Small intestine (tissue), 7 donors: ENCODE measurements around the gene PVALB. TPM values are rescaled to one million over a fixed set of nuclear protein-coding genes. Genes with fewer than 3 reads are reported as not detected.

Experiments used
- DNase-seq, 2 donors: peaks; one replicate each; pipeline versions ENCODE4 v3.0.0 to v3.0.0-alpha.2; 2013
- FAIRE-seq: peaks from 2 replicates; lab custom pipeline; 2012; peaks lifted over from hg19 to GRCh38; lab: Jason Lieb, UNC
- H3K27ac ChIP-seq, 3 donors: one replicate each; pipeline ENCODE4 v1.5.1; 2013; ENCODE audit warnings: low read length in 2 of 3, mild to moderate bottlenecking in 2 of 3, control low read depth in 1 of 3, inconsistent platforms in 1 of 3, low read depth in 1 of 3, moderate library complexity in 1 of 3
- H3K27me3 ChIP-seq, 3 donors: one replicate each; pipeline ENCODE4 v1.6.1; 2013; ENCODE audit warnings: low read length in 3 of 3, inconsistent platforms in 1 of 3; ENCODE audit not compliant: control insufficient read depth in 3 of 3, insufficient read depth in 3 of 3
- H3K36me3 ChIP-seq, 3 donors: one replicate each; pipeline ENCODE4 v1.6.1; 2013; ENCODE audit warnings: low read length in 3 of 3, inconsistent platforms in 1 of 3, low read depth in 1 of 3, mild to moderate bottlenecking in 1 of 3, moderate library complexity in 1 of 3; ENCODE audit not compliant: control insufficient read depth in 3 of 3, insufficient read depth in 2 of 3
- H3K4me1 ChIP-seq, 3 donors: one replicate each; pipeline ENCODE4 v1.6.1; 2013; ENCODE audit warnings: low read length in 2 of 3, inconsistent platforms in 1 of 3, low read depth in 1 of 3, mild to moderate bottlenecking in 1 of 3, moderate library complexity in 1 of 3; ENCODE audit not compliant: control insufficient read depth in 3 of 3, insufficient read depth in 2 of 3
- H3K4me3 ChIP-seq, 3 donors: one replicate each; pipeline ENCODE4 v1.5.1; 2013; ENCODE audit warnings: low read length in 3 of 3, control low read depth in 1 of 3, inconsistent platforms in 1 of 3, low read depth in 1 of 3, mild to moderate bottlenecking in 1 of 3, moderate library complexity in 1 of 3
- H3K9me3 ChIP-seq, 2 donors: one replicate each; pipeline ENCODE4 v1.6.1; 2013; ENCODE audit warnings: low read depth in 1 of 2, low read length in 1 of 2; ENCODE audit not compliant: control insufficient read depth in 2 of 2, insufficient read depth in 1 of 2
- WGBS, 3 donors: extraction: QIAGEN DNeasy Blood & Tissue Kit; methylation state at CpG; one replicate each; pipeline ENCODE4 v1.1.7; 2013; 5-methylcytosine and 5-hydroxymethylcytosine counted together
- polyA plus RNA-seq, 4 donors: library from polyadenylated mRNA; stranded (reverse) in 3 of 4; unstranded in 1 of 4; fragments of 200-250 nt in 3 of 4; fragments of 120-200 nt in 1 of 4; gene quantifications; one replicate each; pipeline versions ENCODE4 v1.2.1 to v1.2.3, GENCODE V29; 2013
- donor health status: healthy with polysubstance abuse.
- donor health status: control.
- donor health status: control.
- donor health status: Bipolar disorder and iron deficiency.
- donor health status: healthy.

The PVALB gene
- polyA plus RNA-seq, 4 donors = 0.27 TPM; not detected in 3

DNA sequence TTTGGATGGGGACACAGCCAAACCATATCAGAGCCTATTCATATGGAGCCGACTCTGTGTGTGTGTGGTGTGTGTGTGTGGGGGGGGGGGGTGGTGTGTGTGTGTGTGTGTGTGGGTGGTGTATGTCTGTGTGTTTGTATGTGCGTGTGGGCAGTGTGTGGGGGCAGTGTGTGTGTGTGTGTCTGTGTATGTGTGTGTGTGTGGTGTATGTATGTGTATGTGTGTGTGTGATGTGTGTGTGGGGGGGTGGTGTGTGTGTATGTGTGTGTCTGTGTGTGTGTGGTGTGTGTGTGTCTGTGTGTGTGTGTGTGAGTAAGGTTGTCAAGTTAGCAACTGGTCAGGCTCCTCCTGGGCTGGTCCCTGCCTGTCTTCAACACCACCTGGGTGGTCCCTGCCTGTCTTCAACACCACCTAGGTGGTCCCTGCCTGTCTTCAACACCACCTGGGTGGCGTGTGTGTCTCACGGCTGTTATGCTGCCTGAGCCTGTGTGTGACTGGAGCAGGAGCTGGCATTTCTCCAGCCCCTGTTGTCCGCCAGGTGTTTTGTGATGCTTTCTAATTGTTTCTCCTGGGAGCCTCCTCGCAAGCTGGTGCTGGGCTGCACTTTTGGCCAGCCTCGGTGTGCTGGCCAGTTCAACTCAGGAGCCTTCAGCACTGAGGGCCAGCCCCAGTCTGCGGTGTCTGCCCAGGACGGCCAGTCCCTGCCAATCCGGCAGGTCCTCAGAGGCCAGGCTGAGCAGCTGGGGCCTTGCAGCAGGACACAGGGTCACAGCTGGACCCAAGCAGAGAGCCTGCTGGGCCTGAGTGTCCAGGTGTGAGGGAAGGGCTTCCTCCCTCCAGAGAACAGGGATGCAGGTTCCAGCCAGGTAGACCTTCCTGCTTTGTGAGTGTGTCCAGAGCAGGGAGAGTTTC, 21.5 kb upstream of the PVALB start:
- DNase-seq (no peak), FAIRE-seq (no peak)
- Histone ChIP-seq H3K4me3 (no peak overlapping the region), H3K4me1 (no peaks in the 10 kb centered on the region), H3K27me3 (peaks cover 0 to 3% (median 0%) of the 10 kb centered on the region in 3 donors), H3K9me3 (no peaks in the 10 kb centered on the region), H3K27ac (no peak overlapping the region), H3K36me3 (no peaks in the 10 kb centered on the region)
- WGBS, 3 donors = 71 to 76% (median 75%) methylated on average over 10 of the region's 10 CpGs

- WGBS, 3 donors = 54 to 65% (median 65%) methylated on average over 5 of the region's 5 CpGs
- H3K4me1 ChIP-seq = no peaks in the 10 kb centered on the region
- no peak for DNase-seq
- FAIRE-seq = no peak
- no peak overlapping the region for H3K27ac ChIP-seq
- no peak overlapping the region for H3K4me3 ChIP-seq
- no peaks in the 10 kb centered on the region for H3K36me3 ChIP-seq
- H3K9me3 ChIP-seq = no peaks in the 10 kb centered on the region
- peaks cover 0 to 5% (median 0%) of the 10 kb centered on the region in 3 donors for H3K27me3 ChIP-seq
Measured at GRCh38 chr22:36835903-36836302, 19.1 kb upstream of the PVALB start.

GRCh38 chr22:36833073-36833472, 16.2 kb upstream of the PVALB start:
- WGBS, 3 donors = 80 to 87% (median 80%) methylated on average over 3 of the region's 3 CpGs
- FAIRE-seq = no peak
- H3K27ac ChIP-seq = no peak overlapping the region
- H3K4me3 ChIP-seq = no peak overlapping the region
- no peaks in the 10 kb centered on the region for H3K9me3 ChIP-seq
- no peaks in the 10 kb centered on the region for H3K36me3 ChIP-seq
- no peak for DNase-seq
- no peaks in the 10 kb centered on the region for H3K4me1 ChIP-seq
- peaks cover 0 to 4% (median 0%) of the 10 kb centered on the region in 3 donors for H3K27me3 ChIP-seq

DNA sequence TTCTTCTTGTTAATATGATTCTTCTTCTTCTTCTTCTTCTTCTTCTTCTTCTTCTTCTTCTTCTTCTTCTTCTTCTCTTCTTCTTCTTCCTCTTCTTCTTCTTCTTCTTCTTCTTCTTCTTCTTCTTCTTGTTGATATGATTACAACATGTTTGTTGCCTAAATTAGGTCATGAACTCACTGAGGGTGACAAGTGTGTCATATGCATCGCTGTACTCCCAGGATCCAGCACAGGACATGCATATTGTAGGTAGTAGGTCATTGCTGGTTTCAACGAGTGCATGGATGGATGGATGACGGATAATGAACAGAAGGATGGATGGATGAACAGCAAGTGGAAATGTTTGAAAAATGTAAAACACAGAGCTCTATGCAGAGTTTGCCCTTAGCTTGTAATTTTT, 14.9 kb upstream of the PVALB start:
- Histone ChIP-seq H3K4me1 (no peaks in the 10 kb centered on the region), H3K36me3 (no peaks in the 10 kb centered on the region), H3K4me3 (no peak overlapping the region), H3K9me3 (no peaks in the 10 kb centered on the region), H3K27me3 (peaks cover 0 to 4% (median 0%) of the 10 kb centered on the region in 3 donors), H3K27ac (no peak overlapping the region)
- DNase-seq = no peak
- FAIRE-seq = no peak
- 92 to 96% (median 93%) methylated on average over 3 of the region's 3 CpGs for WGBS, 3 donors

- H3K4me3 ChIP-seq = no peak overlapping the region
- no peaks in the 10 kb centered on the region for H3K4me1 ChIP-seq
- FAIRE-seq (no peak), DNase-seq (no peak)
- H3K27ac ChIP-seq = no peak overlapping the region
- no peaks in the 10 kb centered on the region for H3K9me3 ChIP-seq
- no peaks in the 10 kb centered on the region for H3K36me3 ChIP-seq
- H3K27me3 ChIP-seq = peaks cover 0 to 4% (median 0%) of the 10 kb centered on the region in 3 donors
Measured at GRCh38 chr22:36831206-36831605, 14.4 kb upstream of the PVALB start.

GRCh38 chr22:36830601-36831000, 13.8 kb upstream of the PVALB start:
- WGBS, 3 donors = 31 to 54% (median 42%) methylated on average over 2 of the region's 2 CpGs
- Histone ChIP-seq H3K27ac (no peak overlapping the region), H3K9me3 (no peaks in the 10 kb centered on the region), H3K4me3 (no peak overlapping the region), H3K4me1 (no peaks in the 10 kb centered on the region), H3K27me3 (peaks cover 0 to 4% (median 0%) of the 10 kb centered on the region in 3 donors), H3K36me3 (no peaks in the 10 kb centered on the region)
- FAIRE-seq (no peak), DNase-seq (no peak)

DNA sequence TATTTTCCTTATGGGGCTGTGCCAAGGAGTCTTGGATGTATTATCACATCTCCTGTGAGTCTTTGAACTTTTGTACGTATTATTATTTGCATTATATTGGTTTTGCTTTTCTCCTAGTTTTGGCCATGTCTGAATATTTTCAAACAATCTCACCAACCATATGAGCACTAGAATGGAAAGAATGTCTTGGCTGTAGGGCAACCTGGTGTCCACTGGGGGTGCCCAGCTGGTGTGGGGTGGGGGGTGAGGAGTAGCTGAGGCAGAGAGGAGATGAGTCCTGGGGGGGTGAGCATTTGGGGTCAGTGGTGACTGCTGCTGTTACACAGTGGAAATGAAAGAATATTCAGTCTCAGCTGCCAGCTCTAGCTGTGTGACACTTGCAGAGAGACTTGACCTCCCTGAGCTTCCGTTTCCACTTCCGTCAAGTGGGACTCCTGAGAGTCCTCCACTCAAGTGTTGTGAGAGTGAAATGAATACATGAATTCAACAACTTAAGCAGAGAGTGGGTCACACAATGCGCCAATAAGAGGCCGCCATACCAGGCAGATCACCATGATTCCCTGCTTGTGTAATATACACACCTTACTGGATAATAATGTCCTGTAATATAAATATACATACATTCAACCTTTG, 12.7 kb upstream of the PVALB start:
- H3K36me3 ChIP-seq = no peaks in the 10 kb centered on the region
- no peak for FAIRE-seq
- WGBS, 3 donors = 70 to 79% (median 72%) methylated on average over 5 of the region's 5 CpGs

GRCh38 chr22:36828815-36829214, 12.0 kb upstream of the PVALB start:
- H3K27ac ChIP-seq = no peak overlapping the region
- peaks cover 0 to 4% (median 0%) of the 10 kb centered on the region in 3 donors for H3K27me3 ChIP-seq
- FAIRE-seq (no peak), DNase-seq (no peak)
- H3K9me3 ChIP-seq = no peaks in the 10 kb centered on the region
- WGBS, 3 donors = 31 to 60% (median 39%) methylated on average over 3 of the region's 3 CpGs
- H3K4me1 ChIP-seq = no peaks in the 10 kb centered on the region
- H3K4me3 ChIP-seq = no peak overlapping the region
- no peaks in the 10 kb centered on the region for H3K36me3 ChIP-seq

More for the DNA sequence above, 12.7 kb upstream of the PVALB start:
- H3K9me3 ChIP-seq = no peaks in the 10 kb centered on the region
- H3K27me3 ChIP-seq = peaks cover 0 to 4% (median 0%) of the 10 kb centered on the region in 3 donors
- no peak overlapping the region for H3K4me3 ChIP-seq
- no peak for DNase-seq
- no peak overlapping the region for H3K27ac ChIP-seq
- no peaks in the 10 kb centered on the region for H3K4me1 ChIP-seq
